Trophoblast cell (in vitro differentiated cells and primary cell): ENCODE data around the gene TMCC1.

Experiments
- DNase-seq, 2 donors: peaks; one replicate each; pipeline ENCODE4 v3.0.0-alpha.2; 2016
- H2AFZ ChIP-seq: 2 replicates; pipeline ENCODE4 v1.6.1; 2013; ENCODE audit warnings: low read length, moderate library complexity, mild to moderate bottlenecking; ENCODE audit not compliant: insufficient read depth, poor library complexity
- H2AK5ac ChIP-seq: 2 replicates; pipeline ENCODE4 v1.6.1; 2013; ENCODE audit warnings: mild to moderate bottlenecking, low read length
- H2BK120ac ChIP-seq: 2 replicates; pipeline ENCODE4 v1.6.1; 2013; ENCODE audit warnings: low read length, mild to moderate bottlenecking, moderate library complexity; ENCODE audit not compliant: insufficient read depth, poor library complexity
- H2BK12ac ChIP-seq: 2 replicates; pipeline ENCODE4 v1.6.1; 2013; ENCODE audit warnings: mild to moderate bottlenecking, low read length, moderate library complexity
- H2BK5ac ChIP-seq: 2 replicates; pipeline ENCODE4 v1.6.1; 2013; ENCODE audit warnings: low read length, low read depth, moderate library complexity, mild to moderate bottlenecking; ENCODE audit not compliant: poor library complexity
- H3K14ac ChIP-seq: 2 replicates; pipeline ENCODE4 v1.6.1; 2013; ENCODE audit warnings: mild to moderate bottlenecking, low read length
- H3K18ac ChIP-seq: 2 replicates; pipeline ENCODE4 v1.6.1; 2013; ENCODE audit warnings: mild to moderate bottlenecking, low read length
- H3K23ac ChIP-seq: 2 replicates; pipeline ENCODE4 v1.6.1; 2013; ENCODE audit warnings: low read length
- H3K27ac ChIP-seq: 2 replicates; pipeline ENCODE4 v1.5.1; 2013; ENCODE audit warnings: low read depth, mild to moderate bottlenecking, inconsistent platforms, low read length, moderate library complexity
- H3K27me3 ChIP-seq: 2 replicates; pipeline ENCODE4 v1.6.1; 2013; ENCODE audit warnings: inconsistent platforms, mild to moderate bottlenecking, low read length, moderate library complexity; ENCODE audit not compliant: insufficient read depth
- H3K36me3 ChIP-seq, 2 experiments: 1 replicate in 1 of 2; 2 replicates in 1 of 2; pipeline ENCODE4 v1.6.1; 2013; ENCODE audit warnings: low read length in 2 of 2, mild to moderate bottlenecking in 2 of 2, moderate library complexity in 1 of 2; ENCODE audit not compliant: insufficient read depth in 2 of 2, control insufficient read depth in 1 of 2
- H3K4ac ChIP-seq: 2 replicates; pipeline ENCODE4 v1.6.1; 2013; ENCODE audit warnings: low read depth, mild to moderate bottlenecking, low read length, moderate library complexity
- H3K4me1 ChIP-seq, 2 experiments: 1 replicate in 1 of 2; 2 replicates in 1 of 2; pipeline ENCODE4 v1.6.1; 2013; ENCODE audit warnings: low read length in 2 of 2, mild to moderate bottlenecking in 2 of 2, moderate library complexity in 1 of 2; ENCODE audit not compliant: insufficient read depth in 2 of 2, control insufficient read depth in 1 of 2
- H3K4me2 ChIP-seq: 2 replicates; pipeline ENCODE4 v1.6.1; 2013; ENCODE audit warnings: inconsistent platforms, mild to moderate bottlenecking, low read length, moderate library complexity
- H3K4me3 ChIP-seq: 2 replicates; pipeline ENCODE4 v1.5.1; 2013; ENCODE audit warnings: mild to moderate bottlenecking, low read depth, low read length, inconsistent platforms
- H3K79me1 ChIP-seq: one replicate; pipeline ENCODE4 v1.6.1; 2013; ENCODE audit warnings: low read length
- H3K79me2 ChIP-seq: 2 replicates; pipeline ENCODE4 v1.6.1; 2013; ENCODE audit warnings: low read length, mild to moderate bottlenecking; ENCODE audit not compliant: control insufficient read depth, insufficient read depth, poor library complexity
- H3K9ac ChIP-seq: 2 replicates; pipeline ENCODE4 v1.6.1; 2013; ENCODE audit warnings: mild to moderate bottlenecking, low read length
- H3K9me3 ChIP-seq: 2 replicates; pipeline ENCODE4 v1.6.1; 2013; ENCODE audit warnings: low read depth, mild to moderate bottlenecking, control low read depth, inconsistent platforms, low read length; ENCODE audit not compliant: insufficient read depth
- H4K12ac ChIP-seq: 2 replicates; pipeline ENCODE4 v1.6.1; 2013; ENCODE audit warnings: low read depth, mild to moderate bottlenecking, low read length, moderate library complexity
- H4K8ac ChIP-seq: 2 replicates; pipeline ENCODE4 v1.6.1; 2013; ENCODE audit warnings: low read depth, mild to moderate bottlenecking, low read length, moderate library complexity
- H4K91ac ChIP-seq: one replicate; pipeline ENCODE4 v1.6.1; 2013; ENCODE audit warnings: low read depth, mild to moderate bottlenecking, low read length, moderate library complexity
- WGBS: extraction: QIAGEN DNeasy Blood & Tissue Kit; methylation state at CpG from one replicate; pipeline ENCODE4 v1.1.7; 2013; ENCODE audit warnings: missing lambda C conversion rate; ENCODE audit not compliant: insufficient read length, insufficient coverage; ENCODE audit errors: extremely low coverage; 5-methylcytosine and 5-hydroxymethylcytosine counted together

TMCC1 gene

DNA sequence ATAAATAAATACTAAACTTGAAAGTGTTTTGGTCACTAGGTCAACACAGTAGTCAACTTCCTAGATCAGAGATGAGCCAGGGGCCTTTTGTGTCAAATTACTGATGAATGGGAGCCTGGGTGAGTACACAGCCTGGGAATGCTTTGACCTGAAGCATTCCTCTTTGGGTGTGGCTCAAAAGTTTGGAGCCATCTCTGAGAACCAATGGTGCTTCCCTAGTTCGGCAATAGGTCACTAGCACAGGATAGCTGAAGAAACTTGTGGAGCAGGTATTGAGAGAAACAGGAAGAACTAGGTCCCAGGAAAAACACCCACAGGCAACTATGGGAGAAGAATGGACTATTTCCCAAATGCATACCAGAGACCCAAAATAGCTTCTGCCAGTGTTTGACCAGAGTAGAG, 230.5 kb downstream of the TMCC1 start:
- no peak overlapping the region for H4K8ac ChIP-seq
- peaks cover 16% of the 10 kb centered on the region for H3K79me1 ChIP-seq
- peak overlapping the region; percentile 53 for H3K4me2 ChIP-seq
- no peak overlapping the region for H2AFZ ChIP-seq
- no peak overlapping the region for H3K4me3 ChIP-seq
- peak; percentile 96 to 99 for DNase-seq
- no peak overlapping the region for H3K14ac ChIP-seq
- H3K79me2 ChIP-seq: peaks cover 3% of the 10 kb centered on the region
- no peak overlapping the region for H4K12ac ChIP-seq
- WGBS: no CpG with 5 or more reads among the region's 1 CpG
- no peak overlapping the region for H2AK5ac ChIP-seq
- no peaks in the 10 kb centered on the region for H3K9me3 ChIP-seq
- no peaks in the 10 kb centered on the region for H3K27me3 ChIP-seq
- no peak overlapping the region for H3K18ac ChIP-seq
- H3K4me1 ChIP-seq: peaks cover 8 to 18% of the 10 kb centered on the region in 2 experiments
- H2BK120ac ChIP-seq: no peak overlapping the region
- H3K36me3 ChIP-seq: peaks cover 3% of the 10 kb centered on the region in 2 experiments
- no peak overlapping the region for H3K23ac ChIP-seq
- H4K91ac ChIP-seq: no peak overlapping the region
- peak overlapping the region; percentile 88 for H3K27ac ChIP-seq
- no peak overlapping the region for H3K4ac ChIP-seq
- no peak overlapping the region for H2BK5ac ChIP-seq
- H2BK12ac ChIP-seq: no peak overlapping the region
- H3K9ac ChIP-seq: no peak overlapping the region

DNA sequence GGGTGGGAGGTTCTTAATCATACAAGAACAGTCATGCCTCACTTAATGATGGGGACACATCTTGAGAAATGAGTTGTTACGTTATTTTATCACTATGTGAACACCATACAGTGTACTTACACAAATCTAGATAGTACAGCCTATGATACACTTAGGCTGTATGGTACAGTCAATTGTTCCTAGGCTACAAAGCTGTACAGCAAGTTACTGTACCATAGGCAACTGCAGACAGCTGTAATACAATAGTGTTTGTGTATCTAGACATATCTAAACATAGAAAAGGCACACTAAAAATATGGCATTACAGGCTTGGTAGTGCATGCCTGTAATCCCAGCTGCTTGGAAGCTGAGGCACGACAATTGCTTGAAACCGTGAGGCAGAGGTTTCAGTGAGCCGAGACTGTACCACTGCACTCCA, 231.3 kb downstream of the TMCC1 start:
- Histone ChIP-seq H3K9me3 (no peaks in the 10 kb centered on the region), H4K91ac (peak overlapping the region; percentile 29), H4K12ac (no peak overlapping the region), H3K79me2 (peaks cover 3% of the 10 kb centered on the region), H3K9ac (no peak overlapping the region), H2BK120ac (no peak overlapping the region), H3K23ac (no peak overlapping the region), H3K4me3 (no peak overlapping the region), H3K18ac (no peak overlapping the region), H3K4ac (no peak overlapping the region), H3K14ac (no peak overlapping the region), H3K27ac (peak overlapping the region; percentile 71), H3K79me1 (peaks cover 16% of the 10 kb centered on the region), H3K27me3 (no peaks in the 10 kb centered on the region), H3K4me2 (no peak overlapping the region), H2BK12ac (no peak overlapping the region), H3K4me1 (peaks cover 8 to 20% of the 10 kb centered on the region in 2 experiments), H2AK5ac (no peak overlapping the region), H2BK5ac (no peak overlapping the region), H4K8ac (no peak overlapping the region), H2AFZ (no peak overlapping the region), H3K36me3 (peaks cover 3% of the 10 kb centered on the region in 2 experiments)
- no CpG with 5 or more reads among the region's 4 CpGs for WGBS
- peak in 1 of 2 donors; percentile 53 for DNase-seq

DNA sequence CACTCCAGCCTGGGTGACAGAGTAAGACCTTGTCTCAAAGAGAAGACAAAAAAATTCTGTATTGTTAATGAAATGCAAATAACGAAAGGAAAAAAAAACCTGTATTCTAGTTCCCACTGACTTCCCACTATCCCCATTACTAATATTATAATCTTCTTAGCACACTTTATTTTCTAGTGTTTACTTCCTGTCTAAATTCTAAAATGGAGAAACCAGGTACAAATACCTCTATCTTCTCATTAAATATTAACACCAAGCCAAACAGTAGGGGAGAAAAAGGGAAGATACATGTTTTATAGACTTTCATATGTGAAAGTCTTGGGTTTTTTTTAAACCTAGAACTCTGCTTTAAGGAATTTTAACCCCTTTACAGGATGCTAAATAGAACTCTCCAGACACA, 231.7 kb downstream of the TMCC1 start:
- H4K8ac ChIP-seq: no peak overlapping the region
- H4K12ac ChIP-seq: no peak overlapping the region
- peak overlapping the region; percentile 49 for H2BK5ac ChIP-seq
- no peak overlapping the region for H2BK120ac ChIP-seq
- H3K9ac ChIP-seq: no peak overlapping the region
- H2AK5ac ChIP-seq: no peak overlapping the region
- no peak overlapping the region for H3K23ac ChIP-seq
- no peak overlapping the region for H3K14ac ChIP-seq
- no peak overlapping the region for H3K4me2 ChIP-seq
- H4K91ac ChIP-seq: no peak overlapping the region
- H3K27ac ChIP-seq: peak overlapping the region; percentile 71
- H3K4me3 ChIP-seq: no peak overlapping the region
- H3K27me3 ChIP-seq: no peaks in the 10 kb centered on the region
- H3K4ac ChIP-seq: peak overlapping the region; percentile 95
- H3K79me1 ChIP-seq: peaks cover 19% of the 10 kb centered on the region
- H3K18ac ChIP-seq: peak overlapping the region; percentile 58
- no peak overlapping the region for H2BK12ac ChIP-seq
- H3K4me1 ChIP-seq: peaks cover 8 to 23% of the 10 kb centered on the region in 2 experiments
- no peak overlapping the region for H2AFZ ChIP-seq
- H3K79me2 ChIP-seq: peaks cover 3% of the 10 kb centered on the region
- H3K9me3 ChIP-seq: no peaks in the 10 kb centered on the region
- DNase-seq: no peak
- peaks cover 3% of the 10 kb centered on the region in 2 experiments for H3K36me3 ChIP-seq
- WGBS: no CpG with 5 or more reads among the region's 1 CpG

DNA sequence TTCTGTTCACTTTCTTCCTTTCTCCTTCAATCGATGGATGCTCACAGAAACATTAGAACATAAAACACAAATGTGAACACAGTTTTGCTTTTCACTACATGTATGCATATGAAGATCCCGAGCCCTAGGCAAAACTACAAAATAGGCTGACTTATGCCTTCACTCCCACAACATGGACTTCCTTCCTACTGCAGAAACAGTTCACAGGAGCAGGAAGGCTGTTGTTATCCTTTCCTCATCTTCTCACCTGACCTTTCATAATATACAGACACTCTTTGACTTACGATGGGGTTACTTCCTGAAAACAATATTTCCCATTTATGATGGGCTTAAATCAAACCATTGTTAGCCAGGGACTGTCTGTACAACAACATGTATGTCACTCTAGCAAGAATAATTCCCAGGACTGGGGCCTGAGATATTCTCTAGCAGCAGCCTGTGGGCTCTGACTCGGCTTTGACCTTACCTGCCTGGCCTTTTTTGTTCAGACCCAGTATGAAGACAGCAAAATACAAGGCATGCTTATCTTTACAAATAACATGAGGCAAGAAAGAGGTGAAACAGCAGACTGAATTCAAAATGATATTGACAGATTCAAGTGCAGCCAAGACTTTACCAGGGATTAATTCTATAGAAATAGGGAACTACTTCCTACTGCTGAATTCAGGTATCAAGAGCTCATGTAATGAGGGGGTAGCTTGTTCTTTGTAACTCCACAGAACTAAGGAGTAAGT, 235.2 kb downstream of the TMCC1 start:
- Histone ChIP-seq H4K12ac (no peak overlapping the region), H2AK5ac (no peak overlapping the region), H3K9me3 (no peaks in the 10 kb centered on the region), H3K9ac (no peak overlapping the region), H3K4me3 (no peak overlapping the region), H4K91ac (no peak overlapping the region), H3K79me1 (peaks cover 13% of the 10 kb centered on the region), H3K79me2 (peaks cover 3% of the 10 kb centered on the region), H3K4me2 (no peak overlapping the region), H3K14ac (no peak overlapping the region), H3K36me3 (peaks cover 0 to 3% of the 10 kb centered on the region in 2 experiments), H4K8ac (no peak overlapping the region), H2BK5ac (no peak overlapping the region), H3K27ac (peak overlapping the region; percentile 82), H3K27me3 (no peaks in the 10 kb centered on the region), H3K18ac (no peak overlapping the region), H3K4me1 (peaks cover 3 to 16% of the 10 kb centered on the region in 2 experiments), H2BK12ac (no peak overlapping the region), H3K23ac (no peak overlapping the region), H2BK120ac (no peak overlapping the region), H3K4ac (no peak overlapping the region), H2AFZ (no peak overlapping the region)
- DNase-seq: no peak
- no CpG with 5 or more reads among the region's 4 CpGs for WGBS
